KMS-11 (cell line): ENCODE measurements around the gene SLC24A5.

Experiments
- H2AFZ ChIP-seq: fragments of 200-600 bp; sonication (generic); 2 replicates; pipeline ENCODE4 v1.6.1; 2016; ENCODE audit warnings: antibody characterized with exemption, mixed run types, low read depth
- H3K27ac ChIP-seq: fragments of 200-600 bp; sonication (generic); 2 replicates; pipeline ENCODE4 v1.6.1; 2016; ENCODE audit warnings: mild to moderate bottlenecking, mixed run types
- H3K27me3 ChIP-seq: fragments of 200-600 bp; sonication (generic); 2 replicates; pipeline ENCODE4 v1.6.1; 2017; ENCODE audit warnings: mild to moderate bottlenecking, low read depth, mixed run types, moderate library complexity; ENCODE audit not compliant: insufficient read depth
- H3K36me3 ChIP-seq: fragments of 200-600 bp; sonication (generic); 2 replicates; pipeline ENCODE4 v1.6.1; 2017; ENCODE audit warnings: mild to moderate bottlenecking, mixed run types; ENCODE audit not compliant: insufficient read depth
- H3K4me1 ChIP-seq: fragments of 200-600 bp; sonication (generic); 2 replicates; pipeline ENCODE4 v1.6.1; 2016; ENCODE audit warnings: mild to moderate bottlenecking, low read depth, mixed run types; ENCODE audit not compliant: poor library complexity, severe bottlenecking
- H3K4me2 ChIP-seq: fragments of 200-600 bp; sonication (generic); 2 replicates; pipeline ENCODE4 v1.7.0; 2016; ENCODE audit warnings: mild to moderate bottlenecking, mixed run types
- H3K4me3 ChIP-seq: fragments of 200-600 bp; sonication (generic); IDR thresholded peaks from 2 replicates; pipeline ENCODE4 v1.6.1; 2017; ENCODE audit warnings: low read depth, low read length, mixed read lengths; ENCODE audit not compliant: insufficient read depth
- H3K79me2 ChIP-seq: fragments of 200-600 bp; sonication (generic); 2 replicates; pipeline ENCODE4 v1.6.1; 2016; ENCODE audit warnings: low read depth, mixed run types; ENCODE audit not compliant: insufficient read depth
- H3K9ac ChIP-seq: fragments of 200-600 bp; sonication (generic); 2 replicates; pipeline ENCODE4 v1.6.1; 2016; ENCODE audit warnings: mild to moderate bottlenecking, mixed run types
- H4K20me1 ChIP-seq: fragments of 200-600 bp; sonication (generic); 2 replicates; pipeline ENCODE4 v1.6.1; 2016; ENCODE audit warnings: mild to moderate bottlenecking, mixed run types; ENCODE audit not compliant: insufficient read depth
- CTCF ChIP-seq: fragments of 200-600 bp; sonication (generic); conservative IDR thresholded peaks from 2 replicates; pipeline ENCODE4 v1.6.1; 2017; ENCODE audit warnings: low read depth, mild to moderate bottlenecking, antibody characterized with exemption, low read length, moderate library complexity, mixed read lengths

SLC24A5 gene

GRCh38 chr15:48143856-48144255 lies 23.1 kb downstream of the SLC24A5 start:
- Histone ChIP-seq H3K4me2 (peak overlapping the region; percentile 61; the same call in 1 of the 2 replicates), H3K4me1 (peaks cover 32% of the 10 kb centered on the region), H3K36me3 (no peaks in the 10 kb centered on the region), H3K79me2 (no peaks in the 10 kb centered on the region), H3K27me3 (no peaks in the 10 kb centered on the region), H3K27ac (no peak overlapping the region), H2AFZ (no peak overlapping the region), H4K20me1 (no peaks in the 10 kb centered on the region), H3K9ac (no peak overlapping the region), H3K4me3 (no peak overlapping the region)
- TF ChIP-seq CTCF = no peak

- Histone ChIP-seq H2AFZ (no peak overlapping the region), H4K20me1 (no peaks in the 10 kb centered on the region), H3K4me2 (peak overlapping the region; percentile 61), H3K4me3 (no peak overlapping the region), H3K4me1 (peaks cover 32% of the 10 kb centered on the region), H3K27ac (no peak overlapping the region), H3K79me2 (no peaks in the 10 kb centered on the region), H3K9ac (no peak overlapping the region), H3K36me3 (no peaks in the 10 kb centered on the region), H3K27me3 (no peaks in the 10 kb centered on the region)
- no peak for TF ChIP-seq CTCF
These were observed 24.1 kb downstream of the SLC24A5 start for GRCh38 chr15:48144889-48145288.

- TF ChIP-seq CTCF = no peak
- H3K4me2 ChIP-seq = peak overlapping the region; percentile 61; the same call in 1 of the 2 replicates
- H3K9ac ChIP-seq = no peak overlapping the region
- H4K20me1 ChIP-seq = no peaks in the 10 kb centered on the region
- no peak overlapping the region for H2AFZ ChIP-seq
- peaks cover 32% of the 10 kb centered on the region for H3K4me1 ChIP-seq
- H3K36me3 ChIP-seq = no peaks in the 10 kb centered on the region
- no peak overlapping the region for H3K27ac ChIP-seq
- no peaks in the 10 kb centered on the region for H3K27me3 ChIP-seq
- H3K79me2 ChIP-seq = no peaks in the 10 kb centered on the region
- no peak overlapping the region for H3K4me3 ChIP-seq
These were observed 25.1 kb downstream of the SLC24A5 start for GRCh38 chr15:48145923-48146322.

- no peak for TF ChIP-seq CTCF
- Histone ChIP-seq H3K4me3 (no peak overlapping the region), H3K79me2 (no peaks in the 10 kb centered on the region), H3K27ac (no peak overlapping the region), H3K9ac (no peak overlapping the region), H3K36me3 (no peaks in the 10 kb centered on the region), H2AFZ (no peak overlapping the region), H3K4me2 (no peak overlapping the region), H3K4me1 (peaks cover 32% of the 10 kb centered on the region), H4K20me1 (no peaks in the 10 kb centered on the region), H3K27me3 (no peaks in the 10 kb centered on the region)
These were observed 26.6 kb downstream of the SLC24A5 start for GRCh38 chr15:48147358-48147757.
